GM18951 (cell line): Measurements from ENCODE around the gene INTS2.

Experiments
- POLR2A ChIP-seq: IDR thresholded peaks from 4 replicates; pipeline ENCODE4 v1.6.1; 2011; ENCODE audit warnings: mild to moderate bottlenecking; ENCODE audit not compliant: insufficient read length, insufficient read depth; ENCODE audit errors: extremely low read depth
- in situ Hi-C: fragments of 300-500 bp; cut with MboI; formaldehyde crosslinking; loops from one replicate; pipeline ENCODE4 v1.12.0; 2022; ENCODE audit warnings: low sequenced_read_pairs, mixed read lengths, inconsistent platforms; ENCODE audit not compliant: unreplicated experiment

The INTS2 gene

GRCh38 chr17:61836266-61837174 is 91.3 kb downstream of the INTS2 start:
- TF ChIP-seq POLR2A, result no peak
- in situ Hi-C loops, result loop anchor here (5.0 to 25.0 kb wide), 2 partner anchors 199 to 424 kb away; no protein-coding TSS in a partner anchor

GRCh38 chr17:61835606-61836005 is 92.2 kb downstream of the INTS2 start:
- in situ Hi-C loops, result loop anchor here (5.0 to 25.0 kb wide), 2 partner anchors 198 to 423 kb away; no protein-coding TSS in a partner anchor

DNA sequence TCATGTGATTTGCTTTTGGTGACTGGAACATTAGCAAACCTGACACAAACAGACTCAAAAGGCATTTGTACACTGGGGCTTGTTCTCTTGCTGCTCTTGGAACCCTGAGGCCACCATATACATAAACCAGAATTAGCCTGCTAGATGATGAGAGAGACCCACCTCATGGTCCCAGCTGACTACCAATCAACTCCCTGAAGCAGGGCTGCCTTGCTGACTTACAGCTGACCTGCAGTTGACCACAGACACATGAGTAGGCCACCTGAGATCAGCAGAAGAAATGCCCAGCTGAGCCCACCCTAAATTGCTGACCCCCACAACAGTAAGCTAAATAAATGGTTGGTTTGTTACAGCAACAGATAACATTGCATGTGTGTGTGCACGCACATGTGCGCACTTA is 93.2 kb downstream of the INTS2 start:
- in situ Hi-C loops, result loop anchor here (5.0 to 25.0 kb wide), 2 partner anchors 197 to 422 kb away; no protein-coding TSS in a partner anchor
- TF ChIP-seq POLR2A, result no peak

More at GRCh38 chr17:61835606-61836005, 92.2 kb downstream of the INTS2 start:
- no peak for TF ChIP-seq POLR2A

DNA sequence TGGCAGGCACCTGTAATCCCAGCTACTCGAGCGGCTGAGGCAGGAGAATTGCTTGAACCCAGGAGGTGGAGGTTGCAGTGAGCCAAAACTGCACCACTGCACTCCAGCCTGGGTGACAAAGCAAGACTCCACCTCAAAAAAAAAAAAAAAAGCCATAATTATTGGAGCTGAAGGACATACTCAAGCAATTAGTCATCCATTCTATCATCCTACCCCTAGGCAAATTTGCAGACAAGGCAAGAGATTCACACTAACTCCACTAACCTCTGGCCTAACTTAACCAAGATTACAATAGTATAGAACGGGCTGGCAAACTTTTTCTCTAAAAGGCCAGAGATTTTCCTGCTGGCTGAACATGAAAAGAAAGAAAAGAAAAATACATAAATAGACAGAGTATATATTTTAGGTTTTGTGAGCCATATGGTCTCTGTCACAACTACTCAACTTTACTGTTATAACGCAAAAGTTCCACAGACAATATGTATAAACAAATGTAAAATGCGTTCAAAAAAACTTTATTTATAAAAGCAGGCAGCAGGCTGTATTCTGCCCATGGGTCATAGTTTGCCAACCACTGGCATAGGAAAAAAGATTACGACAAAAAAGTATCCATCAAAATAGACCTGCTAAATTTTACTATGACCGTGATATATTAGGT is 94.1 kb downstream of the INTS2 start:
- in situ Hi-C loops, result loop anchor here (25.0 kb wide), 1 partner anchor 421 kb away; no protein-coding TSS in a partner anchor
- TF ChIP-seq POLR2A, result no peak

- no peak for TF ChIP-seq POLR2A
- in situ Hi-C loops, result loop anchor here (25.0 kb wide), 1 partner anchor 420 kb away; no protein-coding TSS in a partner anchor
Measured at GRCh38 chr17:61832463-61832862, 95.3 kb downstream of the INTS2 start.

GRCh38 chr17:61831099-61831498 is 96.7 kb downstream of the INTS2 start:
- in situ Hi-C loops, result loop anchor here (25.0 kb wide), 1 partner anchor 419 kb away; no protein-coding TSS in a partner anchor
- no peak for TF ChIP-seq POLR2A

DNA sequence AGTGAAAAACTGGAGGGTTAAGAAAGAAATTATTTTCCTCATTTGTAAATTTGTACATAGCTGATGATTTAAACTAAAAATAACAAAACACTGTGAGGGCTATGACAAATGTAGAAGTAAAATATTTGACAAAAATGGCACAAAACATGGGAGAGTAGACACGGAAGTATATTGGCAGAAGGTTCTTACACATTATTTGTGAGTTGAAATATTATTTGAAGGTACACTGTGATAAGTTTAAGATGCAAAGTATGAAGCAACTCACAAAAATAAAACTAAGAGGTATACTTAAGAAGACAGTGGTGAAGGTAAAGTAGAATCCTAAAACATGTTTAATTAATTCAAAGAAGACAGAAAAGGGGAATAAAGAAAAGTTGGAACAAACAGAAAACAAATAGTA is 99.1 kb downstream of the INTS2 start:
- no peak for TF ChIP-seq POLR2A
- in situ Hi-C loops, result loop anchor here (25.0 kb wide), 1 partner anchor 416 kb away; no protein-coding TSS in a partner anchor

GRCh38 chr17:61827649-61828395 is 100.0 kb downstream of the INTS2 start:
- in situ Hi-C loops, result loop anchor here (25.0 kb wide), 1 partner anchor 416 kb away; no protein-coding TSS in a partner anchor
- TF ChIP-seq POLR2A, result no peak

DNA sequence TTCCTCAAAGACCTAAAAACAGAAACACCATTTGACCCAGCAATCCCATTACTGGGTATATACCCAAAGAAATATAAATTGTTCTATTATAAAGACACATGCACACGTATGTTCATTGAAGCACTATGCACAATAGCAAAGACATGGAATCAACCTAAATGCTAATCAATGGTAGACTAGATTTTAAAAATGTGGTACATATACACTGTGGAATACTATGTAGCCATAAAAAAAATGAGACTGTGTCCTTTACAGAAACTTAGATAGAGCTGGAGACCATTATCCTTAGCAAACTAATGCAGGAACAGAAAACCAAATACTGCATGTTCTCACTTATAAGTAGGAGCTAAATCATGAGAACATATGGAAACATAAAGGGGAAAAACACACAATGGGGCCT is 100.9 kb downstream of the INTS2 start:
- in situ Hi-C loops, result loop anchor here (25.0 kb wide), 1 partner anchor 415 kb away; no protein-coding TSS in a partner anchor

DNA sequence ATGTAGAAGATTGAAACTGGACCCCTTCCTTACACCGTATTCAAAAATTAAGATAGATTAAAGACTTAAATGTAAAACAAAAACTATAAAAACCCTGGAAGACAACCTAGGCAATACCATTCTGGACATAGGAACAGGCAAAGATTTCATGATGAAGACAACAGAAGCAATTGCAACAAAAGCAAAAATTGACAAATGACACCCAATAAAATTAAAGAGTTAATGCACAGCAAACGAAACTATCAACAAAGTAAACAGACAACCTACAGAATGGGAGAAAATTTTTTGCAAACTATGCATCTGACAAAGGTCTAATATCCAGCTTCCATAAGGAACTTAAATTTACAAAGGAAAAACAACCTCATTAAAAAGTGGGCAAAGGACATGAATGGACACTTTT is 101.6 kb downstream of the INTS2 start:
- in situ Hi-C loops, result loop anchor here (25.0 kb wide), 1 partner anchor 414 kb away; no protein-coding TSS in a partner anchor

DNA sequence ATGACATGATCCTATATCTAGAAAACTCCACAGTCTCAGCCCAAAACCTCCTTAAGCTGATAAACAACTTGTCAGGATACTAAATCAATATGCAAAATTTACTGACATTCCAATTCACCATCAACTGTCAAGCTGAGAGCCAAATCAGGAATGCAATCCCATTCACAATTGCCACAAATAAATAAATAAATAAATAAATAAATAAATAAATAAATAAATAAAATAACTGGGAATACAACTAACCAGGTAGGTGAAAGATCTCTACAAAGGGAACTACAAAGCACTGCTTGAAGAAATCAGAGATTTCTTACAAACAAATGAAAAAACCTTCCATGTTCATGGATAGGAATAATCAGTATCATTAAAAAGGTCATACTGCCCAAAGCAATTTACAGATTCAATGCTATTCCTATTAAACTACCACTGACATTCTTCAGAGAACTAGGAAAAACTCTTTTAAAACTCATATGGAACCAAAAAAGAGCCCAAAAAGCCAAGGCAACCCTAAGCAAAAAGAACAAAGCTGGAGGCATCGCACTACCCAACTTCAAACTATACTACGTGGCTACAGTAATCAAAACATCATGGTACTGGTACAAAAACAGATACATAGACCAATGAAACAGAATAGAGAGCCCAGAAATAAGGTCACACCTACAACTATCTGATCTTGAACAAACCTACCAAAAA is 102.2 kb downstream of the INTS2 start:
- no peak for TF ChIP-seq POLR2A
- in situ Hi-C loops, result loop anchor here (25.0 kb wide), 1 partner anchor 413 kb away; no protein-coding TSS in a partner anchor

GRCh38 chr17:61822326-61823285 is 105.2 kb downstream of the INTS2 start:
- in situ Hi-C loops, result no loop called here
- no peak for TF ChIP-seq POLR2A
